NCI-H1694 treated with DMSO at 0.1 percent for 48 hours (cell line): Measurements from ENCODE around the gene NKX2-2.

Source experiments
- DNase-seq: peaks from one replicate; lab custom pipeline; 2025; lab: John Stamatoyannopoulos, UW

Gene NKX2-2

GRCh38 chr20:21513881-21514540, at the start of gene NKX2-2:
TSS of gene NKX2-2 (minus strand) at chr20:21514064. CDS start at chr20:21513669, 395 bp downstream.
- no peak for DNase-seq

- DNase-seq: no peak
Measured at GRCh38 chr20:21562656-21563055, 48.8 kb upstream of the NKX2-2 start.

- DNase-seq: no peak
Measured at GRCh38 chr20:21559305-21559704, 45.4 kb upstream of the NKX2-2 start.

- no peak for DNase-seq
Measured at GRCh38 chr20:21557241-21558020, 43.6 kb upstream of the NKX2-2 start.

- DNase-seq: no peak
Measured at GRCh38 chr20:21556398-21556797, 42.5 kb upstream of the NKX2-2 start.

GRCh38 chr20:21555470-21556120, 41.7 kb upstream of the NKX2-2 start:
- DNase-seq: no peak

- no peak for DNase-seq
Measured at GRCh38 chr20:21554985-21555384, 41.1 kb upstream of the NKX2-2 start.

- no peak for DNase-seq
Measured at GRCh38 chr20:21554376-21554890, 40.6 kb upstream of the NKX2-2 start.

GRCh38 chr20:21550587-21550986, 36.7 kb upstream of the NKX2-2 start:
- no peak for DNase-seq

- no peak for DNase-seq
Measured at GRCh38 chr20:21548390-21549035, 34.6 kb upstream of the NKX2-2 start.

- DNase-seq: no peak
Measured at GRCh38 chr20:21546355-21546754, 32.5 kb upstream of the NKX2-2 start.

GRCh38 chr20:21539512-21539911, 25.6 kb upstream of the NKX2-2 start:
- DNase-seq: no peak

- DNase-seq: no peak
Measured at GRCh38 chr20:21534886-21535285, 21.0 kb upstream of the NKX2-2 start.

- DNase-seq: no peak
Measured at GRCh38 chr20:21534453-21534852, 20.6 kb upstream of the NKX2-2 start.

- no peak for DNase-seq
Measured at GRCh38 chr20:21529863-21530262, 16.0 kb upstream of the NKX2-2 start.

GRCh38 chr20:21528870-21529269, 15.0 kb upstream of the NKX2-2 start:
- DNase-seq: no peak

- DNase-seq: no peak
Measured at GRCh38 chr20:21527908-21528307, 14.0 kb upstream of the NKX2-2 start.

- DNase-seq: no peak
Measured at GRCh38 chr20:21526776-21527175, 12.9 kb upstream of the NKX2-2 start.

- no peak for DNase-seq
Measured at GRCh38 chr20:21523895-21524294, 10.0 kb upstream of the NKX2-2 start.

- DNase-seq: no peak
Measured at GRCh38 chr20:21523281-21523868, 9.5 kb upstream of the NKX2-2 start.

GRCh38 chr20:21522481-21523280, 8.8 kb upstream of the NKX2-2 start:
- DNase-seq: no peak
